Activated naive CD4-positive, alpha-beta T cell treated with anti-CD3 and anti-CD28 coated beads for 36 hours (primary cell): Measurements from ENCODE around the gene RANBP10. TPM values are rescaled to one million over a fixed set of nuclear protein-coding genes. Genes with fewer than 3 reads are reported as not detected.
A peak's percentile ranks its signal among the peaks of the same experiment; 100 is the strongest.

ENCODE experiments used
- CTCF ChIA-PET: fragments of 350-600 bp; sonication (Branson Sonifier 250); formaldehyde crosslinking; loops from one replicate; lab custom pipeline; 2021; ENCODE audit warnings: antibody characterized with exemption; lab: Charles Lee
- DNase-seq: peaks from one replicate; pipeline ENCODE4 v3.0.0-alpha.2; 2020
- H3K27ac Mint-ChIP-seq: one replicate; pipeline ENCODE4 v1.8.0; 2021; ENCODE audit warnings: mild to moderate bottlenecking, mixed read lengths
- H3K27me3 Mint-ChIP-seq: one replicate; pipeline ENCODE4 v1.8.0; 2021; ENCODE audit warnings: low read depth, mixed read lengths
- H3K36me3 Mint-ChIP-seq: one replicate; pipeline ENCODE4 v1.8.0; 2021; ENCODE audit warnings: low read depth, mixed read lengths
- H3K4me1 Mint-ChIP-seq: one replicate; pipeline ENCODE4 v1.8.0; 2021; ENCODE audit warnings: low read depth, mixed read lengths
- H3K4me3 Mint-ChIP-seq: one replicate; pipeline ENCODE4 v1.8.0; 2021; ENCODE audit warnings: mild to moderate bottlenecking, moderate library complexity, mixed read lengths
- H3K9me3 Mint-ChIP-seq: one replicate; pipeline ENCODE4 v1.8.0; 2021; ENCODE audit warnings: mixed read lengths
- intact Hi-C: fragments of 100-400 bp; cut with micrococcal nuclease; formaldehyde crosslinking; loops from one replicate; pipeline ENCODE4 v1.15.1; 2023
- total RNA-seq, 2 experiments: library from RNA; stranded (reverse); gene quantifications; one replicate each; pipeline ENCODE4 v1.2.3, GENCODE V29; 2021

RANBP10 gene
- total RNA-seq, 2 experiments from 2014 or later: 12.4 to 16.1 TPM

GRCh38 chr16:67773569-67774456 is 32.5 kb downstream of the RANBP10 start:
- intact Hi-C loops: no loop called here
- Mint-ChIP-seq H3K27me3 (no peaks in the 10 kb centered on the region), H3K27ac (no peak overlapping the region), H3K36me3 (peaks cover 20% of the 10 kb centered on the region), H3K4me3 (no peak overlapping the region), H3K4me1 (no peaks in the 10 kb centered on the region), H3K9me3 (no peaks in the 10 kb centered on the region)
- DNase-seq: no peak
- CTCF ChIA-PET: no interaction called here

- CTCF ChIA-PET: no interaction called here
- H3K27ac Mint-ChIP-seq: no peak overlapping the region
Observed at GRCh38 chr16:67773099-67773498, 33.3 kb downstream of the RANBP10 start.

GRCh38 chr16:67770346-67770991 is 35.9 kb downstream of the RANBP10 start:
- Mint-ChIP-seq H3K4me1 (no peaks in the 10 kb centered on the region), H3K4me3 (no peak overlapping the region), H3K36me3 (peaks cover 21% of the 10 kb centered on the region), H3K27me3 (no peaks in the 10 kb centered on the region), H3K27ac (no peak overlapping the region), H3K9me3 (no peaks in the 10 kb centered on the region)
- no peak for DNase-seq
- CTCF ChIA-PET: interaction anchor here (0.6 to 1.2 kb wide), 2 partner anchors 15 to 46 kb away, joined by 3 to 4 read pairs; no protein-coding TSS in a partner anchor
- intact Hi-C loops: no loop called here

More at GRCh38 chr16:67773099-67773498, 33.3 kb downstream of the RANBP10 start:
- H3K36me3 Mint-ChIP-seq: peaks cover 20% of the 10 kb centered on the region
- H3K27me3 Mint-ChIP-seq: no peaks in the 10 kb centered on the region
- intact Hi-C loops: no loop called here
- DNase-seq: no peak
- no peaks in the 10 kb centered on the region for H3K4me1 Mint-ChIP-seq
- no peak overlapping the region for H3K4me3 Mint-ChIP-seq
- H3K9me3 Mint-ChIP-seq: no peaks in the 10 kb centered on the region

GRCh38 chr16:67767953-67768352 is 38.4 kb downstream of the RANBP10 start:
- Mint-ChIP-seq H3K4me3 (no peak overlapping the region), H3K9me3 (no peaks in the 10 kb centered on the region), H3K27me3 (no peaks in the 10 kb centered on the region), H3K4me1 (peaks cover 2% of the 10 kb centered on the region), H3K27ac (no peak overlapping the region), H3K36me3 (peaks cover 21% of the 10 kb centered on the region)
- intact Hi-C loops: no loop called here
- no peak for DNase-seq
- CTCF ChIA-PET: interaction anchor here (0.6 kb wide), 1 partner anchor 52 kb away, joined by 3 read pairs; no protein-coding TSS in a partner anchor

GRCh38 chr16:67766291-67766690 is 40.1 kb downstream of the RANBP10 start:
- peaks cover 9% of the 10 kb centered on the region for H3K36me3 Mint-ChIP-seq
- intact Hi-C loops: no loop called here
- H3K4me1 Mint-ChIP-seq: peaks cover 5% of the 10 kb centered on the region
- DNase-seq: no peak
- no peak overlapping the region for H3K4me3 Mint-ChIP-seq
- CTCF ChIA-PET: interaction anchor here (0.7 kb wide), 1 partner anchor 281 kb away, joined by 3 read pairs; no protein-coding TSS in a partner anchor
- no peaks in the 10 kb centered on the region for H3K27me3 Mint-ChIP-seq
- H3K9me3 Mint-ChIP-seq: no peaks in the 10 kb centered on the region
- H3K27ac Mint-ChIP-seq: no peak overlapping the region

- H3K4me1 Mint-ChIP-seq: peaks cover 11% of the 10 kb centered on the region
- DNase-seq: no peak
- CTCF ChIA-PET: no interaction called here
- H3K27ac Mint-ChIP-seq: no peak overlapping the region
- H3K36me3 Mint-ChIP-seq: peaks cover 4% of the 10 kb centered on the region
- no peak overlapping the region for H3K4me3 Mint-ChIP-seq
- no peaks in the 10 kb centered on the region for H3K27me3 Mint-ChIP-seq
- intact Hi-C loops: no loop called here
- no peaks in the 10 kb centered on the region for H3K9me3 Mint-ChIP-seq
Observed at GRCh38 chr16:67764158-67764667, 42.1 kb downstream of the RANBP10 start.

- CTCF ChIA-PET: no interaction called here
- Mint-ChIP-seq H3K4me1 (peaks cover 11% of the 10 kb centered on the region), H3K4me3 (no peak overlapping the region), H3K27ac (no peak overlapping the region), H3K9me3 (no peaks in the 10 kb centered on the region), H3K27me3 (no peaks in the 10 kb centered on the region), H3K36me3 (peaks cover 4% of the 10 kb centered on the region)
- intact Hi-C loops: no loop called here
- DNase-seq: no peak
Observed at GRCh38 chr16:67763066-67763465, 43.3 kb downstream of the RANBP10 start.

- Mint-ChIP-seq H3K4me3 (no peak overlapping the region), H3K27ac (no peak overlapping the region), H3K27me3 (no peaks in the 10 kb centered on the region), H3K4me1 (peaks cover 11% of the 10 kb centered on the region), H3K36me3 (peaks cover 4% of the 10 kb centered on the region), H3K9me3 (no peaks in the 10 kb centered on the region)
- intact Hi-C loops: no loop called here
- no peak for DNase-seq
- CTCF ChIA-PET: no interaction called here
Observed at GRCh38 chr16:67762385-67762784, 44.0 kb downstream of the RANBP10 start.

- Mint-ChIP-seq H3K9me3 (no peaks in the 10 kb centered on the region), H3K27ac (no peak overlapping the region), H3K4me1 (peaks cover 11% of the 10 kb centered on the region), H3K27me3 (no peaks in the 10 kb centered on the region), H3K4me3 (no peak overlapping the region), H3K36me3 (peaks cover 4% of the 10 kb centered on the region)
- intact Hi-C loops: no loop called here
- no peak for DNase-seq
- CTCF ChIA-PET: interaction anchor here (1.2 kb wide), 1 partner anchor 54 kb away, joined by 4 read pairs; no protein-coding TSS in a partner anchor
Observed at GRCh38 chr16:67761924-67762323, 44.4 kb downstream of the RANBP10 start.

- H3K4me3 Mint-ChIP-seq: no peak overlapping the region
- H3K36me3 Mint-ChIP-seq: peaks cover 3% of the 10 kb centered on the region
- peaks cover 11% of the 10 kb centered on the region for H3K4me1 Mint-ChIP-seq
- intact Hi-C loops: no loop called here
- DNase-seq: no peak
- H3K27ac Mint-ChIP-seq: no peak overlapping the region
- no peaks in the 10 kb centered on the region for H3K9me3 Mint-ChIP-seq
- H3K27me3 Mint-ChIP-seq: no peaks in the 10 kb centered on the region
- CTCF ChIA-PET: interaction anchor here (1.2 kb wide), 1 partner anchor 55 kb away, joined by 4 read pairs; no protein-coding TSS in a partner anchor
Observed at GRCh38 chr16:67760956-67761230, 45.5 kb downstream of the RANBP10 start.

- no peak overlapping the region for H3K4me3 Mint-ChIP-seq
- intact Hi-C loops: no loop called here
- H3K36me3 Mint-ChIP-seq: peaks cover 2% of the 10 kb centered on the region
- peak overlapping the region; percentile 59 for H3K27ac Mint-ChIP-seq
- CTCF ChIA-PET: interaction anchor here (1.2 kb wide), 2 partner anchors 55 kb away, joined by 3 to 4 read pairs; no protein-coding TSS in a partner anchor
- no peak for DNase-seq
- H3K9me3 Mint-ChIP-seq: no peaks in the 10 kb centered on the region
- H3K4me1 Mint-ChIP-seq: peaks cover 11% of the 10 kb centered on the region
- H3K27me3 Mint-ChIP-seq: no peaks in the 10 kb centered on the region
Observed at GRCh38 chr16:67760206-67760955, 46.0 kb downstream of the RANBP10 start.

GRCh38 chr16:67758966-67759365 is 47.4 kb downstream of the RANBP10 start:
- H3K36me3 Mint-ChIP-seq: peaks cover 3% of the 10 kb centered on the region
- H3K27ac Mint-ChIP-seq: no peak overlapping the region
- no peaks in the 10 kb centered on the region for H3K27me3 Mint-ChIP-seq
- no peak for DNase-seq
- H3K4me1 Mint-ChIP-seq: peaks cover 11% of the 10 kb centered on the region
- CTCF ChIA-PET: no interaction called here
- intact Hi-C loops: no loop called here
- H3K9me3 Mint-ChIP-seq: no peaks in the 10 kb centered on the region
- no peak overlapping the region for H3K4me3 Mint-ChIP-seq
